HG02588 (cell line): ENCODE measurements around the gene NEUROD4.
"Not testable (repeated sequence)": the region's sequence is repeated elsewhere in the genome, so short reads cannot be mapped to it uniquely, and the experiment has no call there.

Source experiments
- ATAC-seq: cut with Tn5 transposase; IDR thresholded peaks from one replicate; pipeline ENCODE4 v1.9.1; 2021; ENCODE audit warnings: mild to moderate bottlenecking, moderate library complexity; ENCODE audit not compliant: unreplicated experiment

Gene NEUROD4

GRCh38 chr12:55019784-55020183 is at the start of gene NEUROD4:
NEUROD4 (plus strand) TSS chr12:55019974; CDS start chr12:55026440, 6,466 bp downstream.
- ATAC-seq: no peak

DNA sequence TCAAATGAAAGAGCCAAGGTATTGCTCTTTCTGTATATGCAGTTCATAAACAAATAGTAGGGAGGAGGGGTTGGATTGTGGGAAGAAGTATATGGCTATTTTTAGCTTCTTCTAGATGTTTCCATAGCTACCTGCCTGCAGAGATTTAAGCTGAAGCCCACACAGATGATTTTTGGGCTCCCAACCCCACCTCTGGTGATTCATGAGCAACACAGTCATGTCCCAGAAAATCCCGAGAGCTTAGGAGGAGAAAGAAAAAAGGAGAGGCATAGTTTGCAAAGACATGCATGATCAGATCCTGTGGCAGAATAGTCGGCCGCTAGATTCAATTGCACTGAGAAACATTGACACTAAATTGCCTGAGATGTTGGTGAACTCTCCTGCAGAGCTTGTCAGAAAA is 49.0 kb upstream of the NEUROD4 start:
- no peak for ATAC-seq

DNA sequence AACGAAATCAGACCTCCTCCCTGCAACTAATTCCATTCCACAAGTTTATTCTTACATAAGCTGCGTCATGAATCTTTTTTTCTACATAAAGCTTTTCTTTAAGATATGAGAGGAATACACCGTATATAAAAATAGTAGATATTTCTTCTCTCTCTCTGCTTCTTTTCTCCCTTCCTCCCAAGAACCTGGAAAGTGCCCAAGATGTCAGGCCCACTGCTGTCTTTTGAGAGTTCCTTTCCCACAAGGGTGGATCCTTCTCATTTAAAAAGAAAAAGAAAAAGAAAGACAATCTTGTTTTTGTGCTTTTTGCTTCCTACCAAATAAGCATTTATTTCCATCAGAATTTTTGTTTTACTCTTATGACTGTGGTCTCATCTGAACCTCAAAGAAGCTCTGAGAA is 46.2 kb upstream of the NEUROD4 start:
- ATAC-seq: no peak

DNA sequence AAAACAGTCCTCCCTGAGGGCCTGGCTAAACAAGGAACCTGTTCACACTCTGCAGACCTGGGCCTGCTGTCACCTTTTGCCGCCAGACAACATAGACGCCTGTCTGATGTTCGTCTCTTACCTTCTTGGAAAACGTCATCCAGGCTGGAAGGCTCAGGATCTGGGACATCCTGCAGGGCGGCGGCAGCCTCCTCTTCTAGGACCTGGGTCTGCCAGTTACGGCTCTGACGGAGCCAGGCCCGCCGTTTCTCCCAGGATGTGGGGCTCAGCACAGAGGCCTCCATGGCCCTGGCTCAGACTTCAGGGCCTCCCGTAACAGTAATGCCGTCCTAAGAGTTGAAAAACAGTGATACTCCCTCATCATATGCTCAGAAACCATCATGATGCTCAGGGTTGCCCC is 45.5 kb upstream of the NEUROD4 start:
- ATAC-seq: no peak

GRCh38 chr12:54975272-54975671 is 44.5 kb upstream of the NEUROD4 start:
- no peak for ATAC-seq

DNA sequence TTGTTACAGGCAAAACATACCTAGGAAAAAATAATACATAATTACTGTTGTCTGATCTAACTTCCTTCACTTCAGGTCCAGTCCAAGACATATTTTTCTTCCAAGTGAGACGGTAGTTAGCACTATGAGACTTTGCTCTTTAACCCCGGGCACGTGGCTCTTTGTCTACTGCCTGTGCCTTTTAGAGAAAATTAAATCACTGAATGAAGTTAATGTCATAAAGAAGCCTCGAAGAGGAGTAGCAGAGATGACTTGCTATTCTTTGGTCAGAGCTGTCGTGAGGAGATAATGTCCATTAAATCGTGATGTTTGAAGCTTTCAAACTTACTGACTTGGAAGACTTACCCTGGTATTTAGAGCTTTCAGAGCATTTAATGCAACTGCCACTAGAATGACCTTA is 43.9 kb upstream of the NEUROD4 start:
- no peak for ATAC-seq

GRCh38 chr12:54977155-54977554 is 42.6 kb upstream of the NEUROD4 start:
- no peak for ATAC-seq

DNA sequence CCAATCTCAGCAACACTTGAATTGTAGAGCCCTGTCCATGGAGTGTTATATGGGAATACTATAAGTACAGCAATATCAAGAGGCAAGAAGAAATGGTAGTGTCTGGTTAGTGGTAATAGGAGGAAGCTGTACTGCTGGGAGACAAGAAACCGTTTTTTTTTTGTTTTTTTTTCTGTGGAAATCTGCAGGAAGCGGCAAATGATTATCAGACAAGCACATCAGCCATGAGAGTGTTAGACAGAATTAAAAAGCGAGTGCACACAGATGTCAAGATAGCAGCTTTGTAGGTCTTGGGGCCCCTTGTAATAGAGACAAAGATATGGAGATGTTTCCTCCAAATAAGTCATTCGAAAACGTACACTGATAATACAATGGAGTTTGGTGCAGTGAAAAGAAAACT is 41.9 kb upstream of the NEUROD4 start:
- ATAC-seq: no peak

- no peak for ATAC-seq
Observed at GRCh38 chr12:54980341-54980740, 39.4 kb upstream of the NEUROD4 start.

- ATAC-seq: peak; percentile 38
Observed at GRCh38 chr12:54981796-54982195, 38.0 kb upstream of the NEUROD4 start.

GRCh38 chr12:54983536-54984101 is 36.2 kb upstream of the NEUROD4 start:
- ATAC-seq: no peak

GRCh38 chr12:54984658-54985376 is 35.0 kb upstream of the NEUROD4 start, which contains the start of gene TESPA1:
TESPA1 (minus strand) TSS chr12:54984762; CDS start chr12:54974562, 10,200 bp downstream.
- peak; percentile 92 for ATAC-seq

DNA sequence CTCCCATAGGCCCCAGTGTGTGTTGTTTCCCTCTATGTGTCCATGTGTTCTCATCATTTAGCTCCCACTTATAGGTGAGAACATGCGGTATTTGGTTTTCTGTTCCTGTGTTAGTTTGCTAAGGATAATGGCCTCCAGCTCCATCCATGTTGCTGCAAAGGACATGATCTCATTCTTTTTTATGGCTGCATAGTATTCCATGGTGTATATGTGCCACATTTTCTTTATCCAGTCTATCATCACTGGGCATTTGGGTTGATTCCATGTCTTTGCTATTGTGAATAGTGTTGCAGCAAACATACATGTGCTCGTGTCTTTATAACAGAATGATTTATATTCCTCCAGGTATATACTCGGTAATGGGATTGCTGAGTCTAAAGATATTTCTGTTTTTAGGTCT is 33.0 kb upstream of the NEUROD4 start:
- not testable (repeated sequence) for ATAC-seq

DNA sequence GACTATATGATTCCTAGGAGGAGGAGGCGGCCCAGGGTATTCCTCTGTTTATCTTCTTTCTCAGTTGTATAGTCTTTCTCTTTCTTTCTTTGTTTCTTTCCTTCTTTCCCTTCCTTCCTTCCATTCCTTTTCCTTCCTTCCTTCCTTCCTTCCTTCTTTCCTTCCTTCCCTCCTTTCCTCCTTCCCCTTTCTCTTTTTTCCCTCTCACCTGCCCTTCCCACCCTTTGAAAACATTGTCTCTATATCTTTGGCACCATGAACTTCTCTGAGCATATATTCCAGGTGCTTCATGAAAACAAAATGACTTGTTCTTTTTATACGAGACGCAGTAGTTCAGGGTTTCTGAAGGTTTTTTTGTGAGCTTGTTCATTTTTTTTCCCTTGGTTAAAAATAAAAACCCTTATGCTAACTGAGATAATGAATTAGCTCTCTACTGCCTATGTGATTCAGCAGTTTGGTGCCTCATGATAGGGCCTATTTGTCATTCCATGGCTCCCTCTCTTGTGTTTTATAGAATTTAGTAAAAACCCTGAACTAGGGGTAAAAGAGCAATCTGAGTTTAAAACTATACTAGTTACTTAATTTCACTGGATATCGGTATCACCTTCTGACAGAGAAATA is 32.1 kb upstream of the NEUROD4 start:
- no peak for ATAC-seq

DNA sequence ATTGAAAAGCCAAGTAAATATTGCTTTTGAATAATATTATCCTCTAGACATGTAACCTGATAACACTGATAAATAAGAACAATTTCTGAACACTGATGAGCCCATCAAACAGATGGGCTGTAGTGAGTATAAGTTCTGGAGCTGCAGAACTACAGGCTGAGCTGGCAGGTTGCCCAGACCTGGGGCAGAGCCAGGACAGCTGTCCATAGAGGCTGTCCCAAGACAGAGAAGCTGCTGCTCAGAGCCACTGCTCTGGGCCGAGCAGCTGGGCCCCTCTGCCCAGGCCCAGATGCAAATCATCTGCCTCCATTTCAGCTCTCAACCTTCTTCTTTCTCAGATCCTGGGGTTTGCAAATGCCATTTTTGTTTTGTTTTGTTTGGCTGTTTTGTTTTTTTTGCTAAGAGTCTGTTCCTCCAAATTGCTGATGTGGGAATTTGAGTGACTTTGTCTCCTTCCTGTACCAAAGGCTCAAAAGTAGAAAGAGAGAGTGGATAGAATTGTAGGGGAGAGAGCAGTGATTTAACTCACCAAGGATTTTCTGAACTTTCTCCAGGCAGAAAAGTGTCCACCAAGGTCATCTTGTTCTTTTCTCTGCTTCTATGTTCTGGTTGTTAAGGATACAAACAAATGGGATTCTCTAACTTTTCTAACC is 31.2 kb upstream of the NEUROD4 start:
- peak; percentile 32 for ATAC-seq

GRCh38 chr12:54989829-54990228 is 29.9 kb upstream of the NEUROD4 start:
- no peak for ATAC-seq

GRCh38 chr12:54991161-54991990 is 28.4 kb upstream of the NEUROD4 start:
- ATAC-seq: peak; percentile 70

DNA sequence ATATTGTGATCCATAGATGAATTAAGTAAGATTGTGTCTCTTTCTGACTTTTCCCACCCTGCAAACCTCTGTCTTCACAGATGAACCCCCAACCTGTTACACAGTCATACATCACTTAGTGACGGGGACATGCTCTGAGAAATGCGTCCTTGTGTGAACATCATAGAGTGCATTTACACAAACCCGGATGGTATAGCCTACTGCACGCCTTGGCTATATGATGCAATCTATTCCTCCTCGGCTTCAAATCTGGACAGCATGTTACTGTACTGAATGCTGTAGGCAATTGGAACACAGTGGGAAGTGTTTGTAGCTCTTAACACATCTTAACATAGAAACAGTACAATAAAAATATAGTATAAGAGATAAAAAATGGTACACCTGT is 27.8 kb upstream of the NEUROD4 start:
- no peak for ATAC-seq

- ATAC-seq: peak; percentile 50
Observed at GRCh38 chr12:54993181-54993835, 26.5 kb upstream of the NEUROD4 start.

DNA sequence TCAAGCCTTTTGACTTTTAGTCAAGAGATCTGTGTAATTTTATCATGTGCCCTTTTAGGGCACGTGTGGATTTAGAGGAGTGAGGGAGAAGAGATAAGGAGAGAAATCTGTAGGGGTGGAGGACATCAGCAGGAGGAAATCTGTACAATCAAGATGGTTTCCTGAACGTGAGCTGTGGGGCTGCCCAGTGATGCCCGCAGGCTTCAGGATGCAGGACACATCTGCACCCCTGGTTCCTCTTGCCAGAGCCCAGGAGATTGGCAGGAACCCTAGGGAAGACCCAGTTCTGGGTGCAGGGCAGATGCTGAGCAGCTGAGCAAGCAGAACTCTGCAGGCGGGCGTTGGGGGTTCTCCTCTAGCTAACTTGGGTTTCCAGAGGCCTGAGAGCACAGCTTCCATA is 23.6 kb upstream of the NEUROD4 start:
- ATAC-seq: no peak
